Cardiac fibroblast (primary cell): ENCODE data around the gene FAM221B.

Source experiments
- DNase-seq, 2 donors: peaks; one replicate each; pipeline versions ENCODE4 v3.0.0 to v3.0.0-alpha.2; 2010; ENCODE audit warnings: low read depth in 2 of 2
- H3K4me3 ChIP-seq, 2 donors: replicated peaks in 1 of 2; 1 replicate in 1 of 2; 2 replicates in 1 of 2; pipeline ENCODE4 v1.5.1; 2011; ENCODE audit warnings: low read depth in 2 of 2, low read length in 2 of 2, mild to moderate bottlenecking in 2 of 2, moderate library complexity in 1 of 2
- CTCF ChIP-seq: IDR thresholded peaks from one replicate; pipeline ENCODE4 v1.5.1; 2011; ENCODE audit warnings: low read depth, mild to moderate bottlenecking, low read length, inconsistent platforms

Gene FAM221B

GRCh38 chr9:35858458-35858857, 29.9 kb upstream of the FAM221B start:
- no peak for TF ChIP-seq CTCF
- H3K4me3 ChIP-seq = no peak overlapping the region
- no peak for DNase-seq

GRCh38 chr9:35856882-35857281, 28.4 kb upstream of the FAM221B start:
- no peak overlapping the region for H3K4me3 ChIP-seq
- TF ChIP-seq CTCF = no peak
- DNase-seq = no peak

GRCh38 chr9:35856206-35856605, 27.7 kb upstream of the FAM221B start:
- no peak for DNase-seq
- no peak overlapping the region for H3K4me3 ChIP-seq
- TF ChIP-seq CTCF = no peak

DNA sequence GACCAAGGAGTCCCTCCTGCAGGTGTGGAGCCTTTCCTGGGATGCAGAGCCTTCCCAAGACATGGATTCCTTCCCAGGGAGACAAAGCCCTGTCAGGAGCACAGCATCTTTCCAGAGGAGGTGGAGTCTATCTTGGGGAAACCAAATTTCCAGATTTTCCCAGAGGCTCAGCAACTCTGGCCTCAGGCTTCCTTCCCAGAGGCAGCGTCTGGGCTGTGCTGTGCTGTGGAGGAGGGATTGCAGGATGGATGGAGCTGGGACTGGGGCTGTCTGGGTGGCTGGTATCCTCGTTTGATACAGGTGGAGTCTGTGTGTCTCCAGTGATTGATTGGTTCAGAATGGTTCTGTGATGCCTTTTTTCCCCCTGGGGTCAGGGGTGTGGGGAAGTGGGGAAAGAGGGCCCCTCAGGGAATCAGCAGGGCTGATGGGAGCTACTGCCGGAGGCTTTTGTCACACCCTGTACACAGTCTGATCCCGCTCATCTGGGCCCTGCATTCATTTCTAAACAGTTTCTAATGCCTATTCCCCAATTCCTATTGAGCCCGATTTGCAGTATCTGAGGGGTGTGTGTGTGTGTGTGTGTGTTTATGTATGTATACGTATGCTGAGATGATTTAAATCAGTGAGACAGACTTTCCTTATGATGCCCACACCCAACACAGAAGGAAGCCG, 25.7 kb upstream of the FAM221B start:
- DNase-seq = no peak
- no peak for TF ChIP-seq CTCF
- H3K4me3 ChIP-seq = no peak overlapping the region

- no peak for TF ChIP-seq CTCF
- no peak for DNase-seq
- H3K4me3 ChIP-seq = no peak overlapping the region
Observed at GRCh38 chr9:35852876-35853865, 24.6 kb upstream of the FAM221B start.

- H3K4me3 ChIP-seq = no peak overlapping the region
- TF ChIP-seq CTCF = no peak
- DNase-seq = no peak
Observed at GRCh38 chr9:35852267-35852815, 23.8 kb upstream of the FAM221B start.
